Daoy (cell line): ENCODE measurements around the gene CYP27C1. TPM values are rescaled to one million over a fixed set of nuclear protein-coding genes. Genes with fewer than 3 reads are reported as not detected.

Source experiments
- DNase-seq: peaks from one replicate; pipeline ENCODE4 v3.0.0-alpha.2; 2015; ENCODE audit warnings: low read depth
- total RNA-seq: library from RNA; depleted of rRNA; stranded (reverse); fragments of >200 nt; shearing (Covaris generic); gene quantifications from 2 replicates; pipeline ENCODE4 v1.2.3, GENCODE V29; 2014

CYP27C1 gene
- total RNA-seq, 1 experiment from 2014 or later = 0.34 TPM

- DNase-seq = peak; percentile 95
Observed at GRCh38 chr2:127153691-127154158, 66.4 kb downstream of the CYP27C1 start.

GRCh38 chr2:127150996-127151395 lies 69.1 kb downstream of the CYP27C1 start:
- no peak for DNase-seq

GRCh38 chr2:127149384-127149783 lies 70.7 kb downstream of the CYP27C1 start:
- DNase-seq = peak; percentile 66

- DNase-seq = no peak
Observed at GRCh38 chr2:127146820-127147502, 73.1 kb downstream of the CYP27C1 start.

- no peak for DNase-seq
Observed at GRCh38 chr2:127146071-127146725, 73.9 kb downstream of the CYP27C1 start.

GRCh38 chr2:127145280-127145895 lies 74.7 kb downstream of the CYP27C1 start:
- peak; percentile 63 for DNase-seq

- DNase-seq = peak; percentile 56
Observed at GRCh38 chr2:127143841-127144782, 76.0 kb downstream of the CYP27C1 start.

- no peak for DNase-seq
Observed at GRCh38 chr2:127142663-127143630, 77.2 kb downstream of the CYP27C1 start.

- no peak for DNase-seq
Observed at GRCh38 chr2:127140538-127140937, 79.6 kb downstream of the CYP27C1 start.

- DNase-seq = no peak
Observed at GRCh38 chr2:127139766-127140165, 80.3 kb downstream of the CYP27C1 start.

- no peak for DNase-seq
Observed at GRCh38 chr2:127138281-127138680, 81.8 kb downstream of the CYP27C1 start.

- no peak for DNase-seq
Observed at GRCh38 chr2:127137741-127138140, 82.4 kb downstream of the CYP27C1 start.

- no peak for DNase-seq
Observed at GRCh38 chr2:127137225-127137624, 82.9 kb downstream of the CYP27C1 start.

- no peak for DNase-seq
Observed at GRCh38 chr2:127134833-127135830, 85.0 kb downstream of the CYP27C1 start.

GRCh38 chr2:127134235-127134634 lies 85.9 kb downstream of the CYP27C1 start:
- no peak for DNase-seq
